GM19438 (cell line): ENCODE results near the gene ITPR2.
"Not testable (repeated sequence)": the region's sequence is repeated elsewhere in the genome, so short reads cannot be mapped to it uniquely, and the experiment has no call there.

ENCODE experiments used
- ATAC-seq: cut with Tn5 transposase; IDR thresholded peaks from one replicate; pipeline ENCODE4 v1.9.1; 2021; ENCODE audit warnings: low read depth; ENCODE audit not compliant: unreplicated experiment

Gene ITPR2

GRCh38 chr12:26608706-26609105 lies 224.3 kb downstream of the ITPR2 start:
- ATAC-seq, result no peak

GRCh38 chr12:26608273-26608672 lies 224.7 kb downstream of the ITPR2 start:
- ATAC-seq, result no peak

GRCh38 chr12:26606911-26607310 lies 226.1 kb downstream of the ITPR2 start:
- no peak for ATAC-seq

- not testable (repeated sequence) for ATAC-seq
Measured at GRCh38 chr12:26604813-26605212, 228.2 kb downstream of the ITPR2 start.

- ATAC-seq, result no peak
Measured at GRCh38 chr12:26599096-26599695, 233.8 kb downstream of the ITPR2 start.

- no peak for ATAC-seq
Measured at GRCh38 chr12:26595806-26596205, 237.2 kb downstream of the ITPR2 start.

- no peak for ATAC-seq
Measured at GRCh38 chr12:26580619-26581018, 252.4 kb downstream of the ITPR2 start.

- ATAC-seq, result no peak
Measured at GRCh38 chr12:26576266-26576665, 256.7 kb downstream of the ITPR2 start.

GRCh38 chr12:26573225-26573909 lies 259.6 kb downstream of the ITPR2 start:
- no peak for ATAC-seq

- no peak for ATAC-seq
Measured at GRCh38 chr12:26572137-26572536, 260.9 kb downstream of the ITPR2 start.

- no peak for ATAC-seq
Measured at GRCh38 chr12:26571560-26571959, 261.4 kb downstream of the ITPR2 start.

GRCh38 chr12:26567126-26567525 lies 265.9 kb downstream of the ITPR2 start:
- no peak for ATAC-seq

- ATAC-seq, result no peak
Measured at GRCh38 chr12:26566675-26567074, 266.3 kb downstream of the ITPR2 start.

GRCh38 chr12:26566186-26566585 lies 266.8 kb downstream of the ITPR2 start:
- no peak for ATAC-seq

GRCh38 chr12:26564391-26564790 lies 268.6 kb downstream of the ITPR2 start:
- no peak for ATAC-seq

GRCh38 chr12:26563552-26563951 lies 269.4 kb downstream of the ITPR2 start:
- ATAC-seq, result no peak

GRCh38 chr12:26557326-26557725 lies 275.7 kb downstream of the ITPR2 start:
- ATAC-seq, result no peak

GRCh38 chr12:26556916-26557315 lies 276.1 kb downstream of the ITPR2 start:
- no peak for ATAC-seq

- ATAC-seq, result no peak
Measured at GRCh38 chr12:26555139-26555538, 277.9 kb downstream of the ITPR2 start.

GRCh38 chr12:26554332-26554731 lies 278.7 kb downstream of the ITPR2 start:
- ATAC-seq, result no peak

- no peak for ATAC-seq
Measured at GRCh38 chr12:26551385-26551784, 281.6 kb downstream of the ITPR2 start.

GRCh38 chr12:26548227-26548626 lies 284.8 kb downstream of the ITPR2 start:
- ATAC-seq, result no peak
